Esophagus muscularis mucosa (tissue), 3 donors: ENCODE measurements around the gene MAST3.

ENCODE experiments used
- CTCF ChIP-seq, 3 experiments: fragments of 200-600 bp in 2 of 3; fragments of 450-650 bp in 1 of 3; sonication (generic) in 2 of 3; IDR thresholded peaks; one replicate each; pipeline ENCODE4 v1.5.1; 2017 to 2019; ENCODE audit warnings: antibody characterized with exemption in 3 of 3, mild to moderate bottlenecking in 2 of 3, moderate library complexity in 1 of 3
- POLR2AphosphoS5 ChIP-seq, 2 donors: sonication (generic); formaldehyde crosslinking; IDR thresholded peaks; one replicate each; pipeline ENCODE4 v1.6.1; 2017; ENCODE audit warnings: antibody characterized with exemption in 2 of 2

- TF ChIP-seq CTCF (IDR thresholded peaks at IDR 0.05) (no peak), POLR2AphosphoS5 (IDR thresholded peaks at IDR 0.05) (no peak)
Measured at GRCh38 chr19:18109341-18109732, 11.8 kb downstream of the MAST3 start.
